Pancreas (tissue), 10 donors: ENCODE results near the gene HS6ST2. TPM values are rescaled to one million over a fixed set of nuclear protein-coding genes. Genes with fewer than 3 reads are reported as not detected.

Experiments used
- ATAC-seq, 4 donors: fragments of 200-7000 bp; cut with Tn5 transposase; one replicate each; pipeline versions ENCODE4 v1.8.0 to v1.9.1; 2020; ENCODE audit warnings: mild to moderate bottlenecking in 4 of 4, moderate library complexity in 4 of 4
- DNase-seq, 6 donors: peaks; one replicate each; pipeline ENCODE4 v3.0.0-alpha.2; 2020
- FAIRE-seq: peaks from 2 replicates; lab custom pipeline; 2012; peaks lifted over from hg19 to GRCh38; lab: Jason Lieb, UNC
- H3K27ac ChIP-seq, 4 donors: fragments of 200-600 bp; sonication (generic); 1 replicate in 3 of 4; 2 replicates in 1 of 4; pipeline versions ENCODE4 v1.5.0 to v1.8.0; 2020
- H3K27me3 ChIP-seq, 4 donors: fragments of 200-600 bp; one replicate each; pipeline ENCODE4 v1.8.0; 2021
- H3K36me3 ChIP-seq, 3 donors: fragments of 200-600 bp; sonication (generic) in 1 of 3; one replicate each; pipeline versions ENCODE4 v1.5.0 to v1.8.0; 2020 to 2021
- H3K4me1 ChIP-seq, 3 donors: fragments of 200-600 bp; one replicate each; pipeline ENCODE4 v1.8.0; 2021
- H3K4me3 ChIP-seq, 4 donors: fragments of 200-600 bp; sonication (generic) in 2 of 4; one replicate each; pipeline versions ENCODE4 v1.5.0 to v1.8.0; 2020 to 2021
- H3K9me3 ChIP-seq, 4 donors: fragments of 200-600 bp; one replicate each; pipeline ENCODE4 v1.8.0; 2021
- WGBS, 2 donors: extraction: QIAGEN DNeasy Blood & Tissue Kit; methylation state at CpG; one replicate each; pipeline ENCODE4 v1.1.7; 2013; 5-methylcytosine and 5-hydroxymethylcytosine counted together
- intact Hi-C, 3 donors: fragments of 100-400 bp; cut with DNase I; formaldehyde crosslinking; loops; one replicate each; pipeline versions ENCODE4 v1.11.1 to v1.14.2; 2022
- polyA plus RNA-seq, 2 donors: library from polyadenylated mRNA; stranded (reverse); fragments of 200-250 nt; gene quantifications; one replicate each; pipeline ENCODE4 v1.2.3, GENCODE V29; 2013
- total RNA-seq, 6 donors: library from RNA; stranded (reverse); fragmentation: NEBNext Ultra II Directional in 4 of 6; extraction: Animal tissue kit (Norgen Biotek cat#: 25700) in 4 of 6; gene quantifications; one replicate each; pipeline versions ENCODE4 v1.2.1 to v1.2.4, GENCODE V29; 2021 to 2023
- TF ChIP-seq, protein P1 (sequence below), 4 donors: fragments of 200-600 bp; sonication (generic) in 3 of 4; IDR thresholded peaks; one replicate each; pipeline versions ENCODE4 v1.5.0 to v1.8.0; 2021; ENCODE audit warnings: antibody characterized with exemption in 4 of 4
- donor health status: healthy with polysubstance abuse.
- donor health status: DM: no; HTN: no; CAD: no; lungs with moderate emphysema.
- donor health status: DM: no; HTN: no; CAD: no.
- donor health status: control.
- donor health status: control.
- donor health status: Bipolar disorder and iron deficiency.
- donor health status: DM: yes; HTN: yes; CAD: no.
- donor health status: DM: no; HTN: no; CAD: no.
- donor health status: DM: no; HTN: no; CAD: no.
- donor health status: DM: yes; HTN: yes; CAD: no.

The HS6ST2 gene
- total and polyA plus RNA-seq, 8 donors, result 0.72 to 5.9 (median 3.4) TPM

DNA sequence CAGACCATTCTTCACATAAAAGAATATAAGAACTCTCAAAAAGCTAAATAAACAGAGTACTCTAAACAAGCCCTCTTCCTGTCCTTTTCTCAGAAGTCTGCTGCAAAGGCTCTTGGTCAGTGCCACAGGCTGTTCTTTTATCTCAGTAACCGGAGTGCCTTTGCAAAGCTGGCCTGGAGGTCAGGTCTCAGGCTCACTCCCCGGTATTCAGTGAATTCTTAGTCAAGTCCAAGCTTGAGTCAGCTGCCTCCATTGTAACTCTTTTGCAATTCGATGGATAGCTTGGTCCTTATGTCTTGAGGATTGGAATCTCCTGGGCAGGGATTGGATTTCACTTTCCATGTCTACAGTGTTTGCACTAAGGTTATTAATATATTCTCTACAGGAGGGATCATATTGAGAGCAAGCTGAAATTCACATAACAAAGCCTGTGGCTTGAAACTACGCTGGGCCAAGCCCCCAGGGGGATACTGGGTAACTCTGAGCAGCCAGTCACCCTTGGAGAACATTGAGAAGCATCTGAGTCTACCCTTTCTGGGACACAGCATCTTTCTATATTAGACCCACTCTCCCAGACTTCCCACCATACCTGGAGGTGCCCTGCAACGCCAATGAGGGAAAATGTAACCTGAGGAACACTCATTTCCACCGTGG lies 10.0 kb upstream of the HS6ST2 start:
- no peaks in the 10 kb centered on the region for H3K9me3 ChIP-seq
- DNase-seq, result no peak
- no peak for ATAC-seq
- TF ChIP-seq, protein P1, sequence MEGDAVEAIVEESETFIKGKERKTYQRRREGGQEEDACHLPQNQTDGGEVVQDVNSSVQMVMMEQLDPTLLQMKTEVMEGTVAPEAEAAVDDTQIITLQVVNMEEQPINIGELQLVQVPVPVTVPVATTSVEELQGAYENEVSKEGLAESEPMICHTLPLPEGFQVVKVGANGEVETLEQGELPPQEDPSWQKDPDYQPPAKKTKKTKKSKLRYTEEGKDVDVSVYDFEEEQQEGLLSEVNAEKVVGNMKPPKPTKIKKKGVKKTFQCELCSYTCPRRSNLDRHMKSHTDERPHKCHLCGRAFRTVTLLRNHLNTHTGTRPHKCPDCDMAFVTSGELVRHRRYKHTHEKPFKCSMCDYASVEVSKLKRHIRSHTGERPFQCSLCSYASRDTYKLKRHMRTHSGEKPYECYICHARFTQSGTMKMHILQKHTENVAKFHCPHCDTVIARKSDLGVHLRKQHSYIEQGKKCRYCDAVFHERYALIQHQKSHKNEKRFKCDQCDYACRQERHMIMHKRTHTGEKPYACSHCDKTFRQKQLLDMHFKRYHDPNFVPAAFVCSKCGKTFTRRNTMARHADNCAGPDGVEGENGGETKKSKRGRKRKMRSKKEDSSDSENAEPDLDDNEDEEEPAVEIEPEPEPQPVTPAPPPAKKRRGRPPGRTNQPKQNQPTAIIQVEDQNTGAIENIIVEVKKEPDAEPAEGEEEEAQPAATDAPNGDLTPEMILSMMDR (IDR thresholded peaks at IDR 0.05), result no peak
- no peak overlapping the region for H3K4me3 ChIP-seq
- no peaks in the 10 kb centered on the region for H3K36me3 ChIP-seq
- 33 to 54% methylated on average over 6 of the region's 6 CpGs for WGBS, 2 donors
- H3K27ac ChIP-seq, result no peak overlapping the region
- FAIRE-seq, result no peak
- no peaks in the 10 kb centered on the region for H3K4me1 ChIP-seq
- H3K27me3 ChIP-seq, result peaks cover 0 to 15% (median 0%) of the 10 kb centered on the region in 4 donors
- intact Hi-C loops, result no loop called here

DNA sequence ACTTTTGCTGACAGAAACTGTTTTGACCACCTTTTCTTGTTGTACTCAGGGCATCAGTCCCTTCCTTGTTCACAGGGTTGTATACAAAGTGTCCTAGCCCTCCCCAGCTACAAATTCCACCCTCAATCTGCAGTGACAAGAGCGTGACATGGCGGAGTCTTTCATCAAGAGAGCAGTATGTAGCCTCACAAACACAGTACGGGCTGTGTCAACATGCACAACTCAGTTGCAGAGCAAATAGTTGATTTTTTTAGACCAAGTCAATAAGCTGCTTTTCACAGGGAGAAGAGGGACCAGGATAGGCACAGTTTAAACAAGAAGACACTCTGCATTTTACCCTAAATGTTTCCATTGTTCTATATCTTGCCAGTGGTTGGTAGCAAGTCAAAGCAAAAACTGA lies 8.6 kb upstream of the HS6ST2 start:
- WGBS, 2 donors, result 29 to 42% methylated on average over 3 of the region's 3 CpGs
- Histone ChIP-seq H3K9me3 (no peaks in the 10 kb centered on the region), H3K27me3 (peaks cover 0 to 10% (median 0%) of the 10 kb centered on the region in 4 donors), H3K4me1 (no peaks in the 10 kb centered on the region), H3K27ac (no peak overlapping the region), H3K36me3 (no peaks in the 10 kb centered on the region), H3K4me3 (no peak overlapping the region)
- ATAC-seq (no peak), DNase-seq (no peak), FAIRE-seq (no peak)
- intact Hi-C loops, result no loop called here
- TF ChIP-seq, protein P1 (IDR thresholded peaks at IDR 0.05), result no peak

DNA sequence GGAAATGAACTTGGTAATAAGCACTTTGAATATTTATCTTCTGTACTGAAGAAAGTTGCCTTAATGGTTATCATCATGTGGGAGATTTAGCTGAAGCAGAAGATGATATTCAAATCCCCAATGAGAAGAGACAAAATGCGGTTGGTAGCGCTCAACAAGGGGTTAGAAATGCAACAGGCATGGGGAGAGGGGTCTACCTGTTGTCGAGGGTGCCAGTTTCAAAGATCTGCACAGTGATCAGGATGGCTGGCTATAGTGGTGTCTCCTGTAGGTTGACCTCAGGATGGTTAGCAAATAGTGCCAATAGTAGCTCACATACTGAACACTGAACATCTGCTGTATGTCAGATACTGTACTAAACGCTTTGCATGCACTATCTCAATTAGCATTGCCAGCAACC lies 7.0 kb upstream of the HS6ST2 start:
- FAIRE-seq, result no peak
- Histone ChIP-seq H3K27ac (no peak overlapping the region), H3K27me3 (peaks cover 0 to 9% (median 0%) of the 10 kb centered on the region in 4 donors), H3K36me3 (no peaks in the 10 kb centered on the region), H3K9me3 (no peaks in the 10 kb centered on the region), H3K4me3 (no peak overlapping the region), H3K4me1 (no peaks in the 10 kb centered on the region)
- DNase-seq, result no peak
- TF ChIP-seq, protein P1 (IDR thresholded peaks at IDR 0.05), result no peak
- no peak for ATAC-seq
- 69 to 84% methylated on average over 4 of the region's 4 CpGs for WGBS, 2 donors
- intact Hi-C loops, result no loop called here

DNA sequence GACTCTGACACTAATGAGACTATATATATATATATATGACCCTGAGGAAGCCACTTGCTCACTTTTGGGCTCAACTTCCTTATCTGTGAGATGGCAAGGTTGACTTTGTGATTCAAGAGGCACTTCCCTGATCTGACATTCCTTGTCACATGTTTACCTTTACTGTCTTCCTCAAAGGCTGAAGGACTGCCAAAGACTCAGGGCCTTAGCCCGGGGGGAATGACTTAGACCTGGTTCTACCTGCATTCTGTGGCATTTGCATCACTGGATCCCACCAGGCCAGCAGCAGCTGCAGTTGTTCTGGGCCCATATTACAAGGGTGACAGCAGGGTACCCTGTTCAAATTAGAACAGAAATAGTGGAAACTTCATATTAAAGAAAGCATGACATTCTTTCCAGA lies 3.1 kb upstream of the HS6ST2 start:
- H3K27me3 ChIP-seq, result peaks cover 0 to 19% (median 3%) of the 10 kb centered on the region in 4 donors
- H3K36me3 ChIP-seq, result no peaks in the 10 kb centered on the region
- H3K27ac ChIP-seq, result no peak overlapping the region
- 57 to 95% methylated on average over 1 of the region's 1 CpG for WGBS, 2 donors
- no peak for ATAC-seq
- no peak overlapping the region for H3K4me3 ChIP-seq
- no peaks in the 10 kb centered on the region for H3K4me1 ChIP-seq
- intact Hi-C loops, result no loop called here
- FAIRE-seq, result no peak
- H3K9me3 ChIP-seq, result no peaks in the 10 kb centered on the region
- DNase-seq, result no peak
- TF ChIP-seq, protein P1 (IDR thresholded peaks at IDR 0.05), result no peak
